Neutrophil (primary cell): ENCODE data around the gene PGLYRP4.
"Not testable (repeated sequence)": the region's sequence is repeated elsewhere in the genome, so short reads cannot be mapped to it uniquely, and the experiment has no call there.

Experiments used
- H3K27ac ChIP-seq: fragments of 200-600 bp; sonication (generic); 2 replicates; pipeline ENCODE4 v1.5.1; 2016; ENCODE audit warnings: mild to moderate bottlenecking, moderate library complexity
- H3K27me3 ChIP-seq: fragments of 200-600 bp; sonication (generic); 2 replicates; pipeline ENCODE4 v1.6.0; 2016; ENCODE audit warnings: mild to moderate bottlenecking
- H3K36me3 ChIP-seq: fragments of 200-600 bp; sonication (generic); 2 replicates; pipeline ENCODE4 v1.5.1; 2017
- H3K4me1 ChIP-seq, 2 experiments: fragments of 200-600 bp in 1 of 2; sonication (generic) in 1 of 2; 1 replicate in 1 of 2; 2 replicates in 1 of 2; pipeline versions ENCODE4 v1.5.1 to v1.6.1; 2013 to 2016; ENCODE audit warnings: low read depth in 1 of 2, low read length in 1 of 2, mild to moderate bottlenecking in 1 of 2, moderate library complexity in 1 of 2; ENCODE audit not compliant: control insufficient read depth in 1 of 2, insufficient read depth in 1 of 2
- H3K4me3 ChIP-seq, 2 experiments: fragments of 200-600 bp in 1 of 2; sonication (generic) in 1 of 2; 1 replicate in 1 of 2; 2 replicates in 1 of 2; pipeline ENCODE4 v1.5.1; 2013 to 2016; ENCODE audit warnings: low read depth in 1 of 2, low read length in 1 of 2, mild to moderate bottlenecking in 1 of 2, moderate library complexity in 1 of 2
- H3K9me3 ChIP-seq: fragments of 200-600 bp; sonication (generic); 2 replicates; pipeline ENCODE4 v1.5.1; 2016
- TF ChIP-seq, protein P1 (sequence below): fragments of 200-600 bp; sonication (generic); IDR thresholded peaks from 2 replicates; pipeline ENCODE4 v1.5.1; 2016; ENCODE audit warnings: antibody characterized with exemption

Gene PGLYRP4

DNA sequence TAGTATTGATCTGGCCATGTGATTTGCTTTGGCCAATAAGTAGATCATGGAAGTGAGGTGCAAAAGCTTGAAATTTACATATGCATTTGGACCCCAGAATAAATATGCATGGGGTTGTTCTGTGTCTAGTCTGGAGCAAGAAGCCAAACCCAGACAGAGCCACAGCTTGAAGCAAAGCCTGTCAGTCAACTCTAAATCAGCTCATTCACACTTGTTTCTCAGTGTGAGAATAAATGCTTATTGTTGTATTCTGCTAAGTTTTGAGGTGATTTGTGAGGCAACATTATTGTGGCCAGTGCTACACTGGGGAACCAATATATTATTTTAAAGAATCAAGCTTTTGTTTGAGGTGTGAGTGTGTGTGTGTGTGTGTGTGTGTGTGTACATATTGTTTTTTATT lies 23.7 kb downstream of the PGLYRP4 start:
- TF ChIP-seq, protein P1, sequence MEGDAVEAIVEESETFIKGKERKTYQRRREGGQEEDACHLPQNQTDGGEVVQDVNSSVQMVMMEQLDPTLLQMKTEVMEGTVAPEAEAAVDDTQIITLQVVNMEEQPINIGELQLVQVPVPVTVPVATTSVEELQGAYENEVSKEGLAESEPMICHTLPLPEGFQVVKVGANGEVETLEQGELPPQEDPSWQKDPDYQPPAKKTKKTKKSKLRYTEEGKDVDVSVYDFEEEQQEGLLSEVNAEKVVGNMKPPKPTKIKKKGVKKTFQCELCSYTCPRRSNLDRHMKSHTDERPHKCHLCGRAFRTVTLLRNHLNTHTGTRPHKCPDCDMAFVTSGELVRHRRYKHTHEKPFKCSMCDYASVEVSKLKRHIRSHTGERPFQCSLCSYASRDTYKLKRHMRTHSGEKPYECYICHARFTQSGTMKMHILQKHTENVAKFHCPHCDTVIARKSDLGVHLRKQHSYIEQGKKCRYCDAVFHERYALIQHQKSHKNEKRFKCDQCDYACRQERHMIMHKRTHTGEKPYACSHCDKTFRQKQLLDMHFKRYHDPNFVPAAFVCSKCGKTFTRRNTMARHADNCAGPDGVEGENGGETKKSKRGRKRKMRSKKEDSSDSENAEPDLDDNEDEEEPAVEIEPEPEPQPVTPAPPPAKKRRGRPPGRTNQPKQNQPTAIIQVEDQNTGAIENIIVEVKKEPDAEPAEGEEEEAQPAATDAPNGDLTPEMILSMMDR = no peak
- Histone ChIP-seq H3K27me3 (peaks cover 6% of the 10 kb centered on the region), H3K4me3 (no peak overlapping the region), H3K27ac (no peak overlapping the region), H3K4me1 (no peaks in the 10 kb centered on the region), H3K9me3 (peaks cover 3% of the 10 kb centered on the region), H3K36me3 (no peaks in the 10 kb centered on the region)

DNA sequence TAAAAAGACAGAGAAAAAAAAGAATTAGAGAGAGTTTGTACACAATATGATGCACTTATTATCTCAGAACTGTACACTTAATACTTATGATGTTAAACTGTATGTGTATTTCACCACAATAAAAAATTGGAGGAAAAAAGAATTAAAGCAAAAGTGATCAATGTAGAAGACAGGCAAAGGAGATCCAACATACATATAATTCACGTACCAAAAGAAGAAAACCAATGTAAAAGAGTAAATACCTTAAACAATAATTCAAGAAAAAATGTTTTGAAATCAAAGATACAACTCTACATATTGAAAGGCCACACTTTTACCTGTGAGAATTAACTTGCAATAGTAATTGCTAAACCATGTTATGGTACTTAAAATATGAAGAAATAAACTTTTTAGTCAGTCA lies 26.1 kb downstream of the PGLYRP4 start:
- Histone ChIP-seq H3K4me3 (no peak overlapping the region), H3K27me3 (peaks cover 12% of the 10 kb centered on the region), H3K36me3 (no peaks in the 10 kb centered on the region), H3K27ac (no peak overlapping the region), H3K4me1 (no peaks in the 10 kb centered on the region), H3K9me3 (peaks cover 3% of the 10 kb centered on the region)
- TF ChIP-seq, protein P1 = no peak

DNA sequence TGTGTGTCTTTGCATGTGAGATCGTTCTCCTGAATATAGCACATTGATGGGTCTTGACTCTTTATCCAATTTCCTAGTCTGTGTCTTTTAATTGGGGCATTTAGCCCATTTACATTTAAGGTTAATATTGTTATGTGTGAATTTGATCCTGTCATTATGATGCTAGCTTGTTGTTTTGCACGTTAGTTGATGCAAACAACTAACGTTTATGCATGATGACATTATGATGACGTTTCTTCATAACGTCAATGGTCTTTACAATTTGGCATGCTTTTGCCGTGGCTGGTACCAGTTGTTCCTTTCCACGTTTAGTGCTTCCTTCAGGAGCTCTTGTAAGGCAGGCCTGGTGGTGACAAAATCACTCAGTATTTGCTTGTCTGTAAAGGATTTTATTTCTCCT lies 30.5 kb downstream of the PGLYRP4 start:
- H3K4me3 ChIP-seq, H3K4me1 ChIP-seq, H3K27ac ChIP-seq, H3K36me3 ChIP-seq, H3K9me3 ChIP-seq: not testable (repeated sequence)
- peaks cover 20% of the 10 kb centered on the region for H3K27me3 ChIP-seq

DNA sequence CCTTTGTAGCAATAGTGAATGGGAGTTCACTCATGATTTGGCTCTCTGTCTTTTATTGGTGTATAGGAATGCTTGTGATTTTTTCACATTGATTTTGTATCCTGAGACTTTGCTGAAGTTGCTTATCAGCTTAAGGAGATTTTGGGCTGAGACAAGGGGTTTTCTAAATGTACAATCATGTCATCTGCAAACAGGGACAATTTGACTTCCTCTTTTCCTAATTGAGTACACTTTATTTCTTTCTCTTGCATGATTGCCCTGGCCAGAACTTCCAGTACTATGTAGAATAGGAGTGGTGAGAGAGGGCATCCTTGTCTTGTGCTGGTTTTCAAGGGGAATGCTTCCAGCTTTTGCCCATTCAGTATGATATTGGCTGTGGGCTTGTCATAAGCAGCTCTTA lies 32.6 kb downstream of the PGLYRP4 start:
- H3K36me3 ChIP-seq, H3K9me3 ChIP-seq, H3K27ac ChIP-seq, H3K4me3 ChIP-seq, H3K4me1 ChIP-seq: not testable (repeated sequence)
- peaks cover 22% of the 10 kb centered on the region for H3K27me3 ChIP-seq

DNA sequence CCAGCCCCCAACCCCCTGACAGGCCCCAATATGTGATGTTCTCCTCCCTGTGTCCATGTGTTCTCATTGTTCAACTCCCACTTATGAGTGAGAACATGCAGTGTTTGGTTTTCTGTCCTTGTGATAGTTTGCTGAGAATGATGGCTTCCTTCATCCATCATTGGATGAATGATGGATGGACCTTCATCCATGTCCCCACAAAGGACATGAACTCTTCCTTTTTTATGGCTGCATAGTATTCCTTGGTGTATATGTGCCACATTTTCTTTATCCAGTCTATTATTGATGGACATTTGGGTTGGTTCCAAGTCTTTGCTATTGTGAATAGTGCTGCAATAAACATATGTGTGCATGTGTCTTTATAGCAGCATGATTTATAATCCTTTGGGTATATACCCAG lies 34.3 kb downstream of the PGLYRP4 start:
- H3K4me1 ChIP-seq, H3K4me3 ChIP-seq, H3K27ac ChIP-seq, H3K9me3 ChIP-seq, H3K36me3 ChIP-seq: not testable (repeated sequence)
- peaks cover 17% of the 10 kb centered on the region for H3K27me3 ChIP-seq

DNA sequence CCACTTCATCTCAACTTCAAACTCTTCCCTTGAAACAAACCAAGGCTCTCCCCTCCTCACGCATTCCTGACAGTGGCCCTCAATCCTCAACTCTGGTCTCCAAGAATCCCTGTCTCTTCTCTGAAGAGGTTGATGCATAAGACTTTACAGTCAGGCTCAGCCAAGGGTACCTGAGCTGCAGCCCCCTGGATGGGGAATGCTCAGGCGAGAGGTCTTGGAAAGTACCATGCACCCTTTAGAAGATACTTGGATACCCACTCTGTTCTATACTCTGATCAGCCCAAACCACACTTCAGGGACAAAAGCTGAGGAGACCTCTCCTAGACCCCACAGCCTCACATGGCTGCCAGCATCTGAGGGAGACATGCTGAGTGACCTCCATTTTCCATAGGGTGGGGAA lies 35.4 kb downstream of the PGLYRP4 start:
- H3K27ac ChIP-seq = no peak overlapping the region
- H3K4me3 ChIP-seq = no peak overlapping the region
- TF ChIP-seq, protein P1 = no peak
- H3K4me1 ChIP-seq = no peaks in the 10 kb centered on the region
- no peaks in the 10 kb centered on the region for H3K9me3 ChIP-seq
- H3K36me3 ChIP-seq = no peaks in the 10 kb centered on the region
- peaks cover 12% of the 10 kb centered on the region for H3K27me3 ChIP-seq

DNA sequence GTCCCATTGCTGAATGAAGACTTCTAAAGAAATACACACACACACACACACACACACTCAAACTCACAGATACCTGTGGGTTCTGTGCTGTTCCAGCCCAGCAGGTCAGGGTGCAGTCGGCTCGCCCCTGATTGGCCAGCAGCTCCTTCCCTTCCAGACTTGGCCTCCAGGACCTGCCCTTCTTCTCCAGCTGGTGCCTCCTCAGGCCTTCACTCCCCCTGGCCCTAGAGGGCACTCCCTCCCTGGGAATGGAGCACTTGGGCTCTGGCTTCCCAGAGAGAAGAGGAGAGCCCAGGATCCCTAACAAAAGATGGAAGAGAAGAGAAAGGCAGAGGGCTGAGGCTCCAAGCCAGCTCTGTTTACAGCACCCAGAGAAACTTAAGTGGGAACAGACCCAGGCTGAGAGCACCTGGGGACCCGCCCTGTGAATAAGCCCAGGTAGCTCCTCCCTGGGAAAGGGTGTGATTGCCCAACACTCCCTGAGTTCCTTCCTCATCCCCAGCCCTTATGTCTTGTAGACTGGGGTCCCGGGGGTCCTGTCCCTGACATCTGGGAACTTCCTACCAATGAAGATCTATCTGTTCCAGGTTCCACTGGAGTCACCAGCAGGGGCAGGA lies 36.0 kb downstream of the PGLYRP4 start, which contains the start of gene PGLYRP3:
TSS of gene PGLYRP3 (minus strand) at position 383 of the 617 bp plus-strand sequence. CDS start 2,287 bp downstream, outside the sequence.
- H3K4me1 ChIP-seq = no peaks in the 10 kb centered on the region
- no peak within 1 kb of the TSS for H3K4me3 ChIP-seq
- no peak within 1 kb of the TSS for H3K27ac ChIP-seq
- peaks cover 11% of the 10 kb centered on the region for H3K27me3 ChIP-seq
- TF ChIP-seq, protein P1 = no peak
- no peaks in the 10 kb centered on the region for H3K9me3 ChIP-seq
- no peaks in the 10 kb centered on the region for H3K36me3 ChIP-seq
